Ammon's horn (tissue), 1 donor: ENCODE measurements around the gene SLC16A5.
"Not testable (repeated sequence)": the region's sequence is repeated elsewhere in the genome, so short reads cannot be mapped to it uniquely, and the experiment has no call there.

Source experiments
- DNase-seq: peaks from one replicate; pipeline ENCODE4 v3.0.0-alpha.2; 2016; ENCODE audit warnings: low spot score

The SLC16A5 gene

GRCh38 chr17:75110234-75110937, 22.6 kb downstream of the SLC16A5 start:
- DNase-seq, result no peak

GRCh38 chr17:75111777-75112335, 24.1 kb downstream of the SLC16A5 start:
- no peak for DNase-seq

- DNase-seq, result peak; percentile 95
Measured at GRCh38 chr17:75113798-75114551, 26.2 kb downstream of the SLC16A5 start.

GRCh38 chr17:75114552-75115314, 27.0 kb downstream of the SLC16A5 start:
- DNase-seq, result no peak

GRCh38 chr17:75115555-75115954, 27.8 kb downstream of the SLC16A5 start:
- no peak for DNase-seq

- no peak for DNase-seq
Measured at GRCh38 chr17:75116737-75117136, 29.0 kb downstream of the SLC16A5 start.

- no peak for DNase-seq
Measured at GRCh38 chr17:75118307-75118706, 30.6 kb downstream of the SLC16A5 start.

GRCh38 chr17:75124041-75124818, 36.5 kb downstream of the SLC16A5 start:
- no peak for DNase-seq

GRCh38 chr17:75124819-75125162, 37.0 kb downstream of the SLC16A5 start:
- DNase-seq, result no peak

- no peak for DNase-seq
Measured at GRCh38 chr17:75125984-75126383, 38.2 kb downstream of the SLC16A5 start.

GRCh38 chr17:75126954-75127353, 39.2 kb downstream of the SLC16A5 start:
- no peak for DNase-seq

GRCh38 chr17:75127936-75128335, 40.2 kb downstream of the SLC16A5 start:
- DNase-seq, result not testable (repeated sequence)

GRCh38 chr17:75128694-75129505, 41.1 kb downstream of the SLC16A5 start:
- DNase-seq, result no peak

GRCh38 chr17:75129576-75129975, 41.8 kb downstream of the SLC16A5 start:
- DNase-seq, result no peak

GRCh38 chr17:75130059-75130631, 42.4 kb downstream of the SLC16A5 start:
- no peak for DNase-seq

GRCh38 chr17:75130632-75131277, 43.0 kb downstream of the SLC16A5 start:
- peak; percentile 54 for DNase-seq

GRCh38 chr17:75131278-75132017, 43.7 kb downstream of the SLC16A5 start, which contains the start of gene NT5C:
TSS of gene NT5C (minus strand) at chr17:75131742. CDS start at chr17:75131707, 35 bp downstream.
- peak; percentile 75 for DNase-seq

- DNase-seq, result not testable (repeated sequence)
Measured at GRCh38 chr17:75132018-75133000, 44.6 kb downstream of the SLC16A5 start.
